GM21723 (cell line): Measurements from ENCODE around the gene GRHL3.

Source experiments
- ATAC-seq: cut with Tn5 transposase; IDR thresholded peaks from one replicate; pipeline ENCODE4 v1.9.1; 2021; ENCODE audit warnings: mild to moderate bottlenecking, moderate library complexity; ENCODE audit not compliant: unreplicated experiment

GRHL3 gene

GRCh38 chr1:24292887-24293286, 26.3 kb upstream of the GRHL3 start:
- ATAC-seq = no peak

GRCh38 chr1:24293392-24294227, 25.5 kb upstream of the GRHL3 start:
- ATAC-seq = no peak

DNA sequence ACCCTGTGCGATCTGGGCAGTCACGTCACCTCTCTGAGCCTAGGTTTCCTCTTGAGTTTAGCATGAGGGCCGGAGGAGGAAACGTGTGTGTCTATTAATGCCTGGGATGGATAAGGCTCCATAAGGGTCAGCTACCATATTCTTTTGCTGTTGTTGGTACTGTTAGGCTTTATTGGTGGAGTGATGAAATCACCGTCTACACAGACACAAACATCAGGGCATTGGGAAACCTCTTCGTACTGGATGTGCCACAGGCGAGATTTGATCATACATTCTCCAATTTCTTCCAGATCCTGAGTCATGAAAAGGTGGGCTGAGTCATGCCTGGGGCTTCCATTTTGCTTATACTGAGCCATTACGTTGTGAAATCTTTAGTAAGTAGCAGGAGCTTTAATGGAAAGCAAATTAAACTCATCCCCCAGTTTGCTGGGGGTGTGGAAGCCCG, 24.9 kb upstream of the GRHL3 start:
- no peak for ATAC-seq

GRCh38 chr1:24294716-24295371, 24.3 kb upstream of the GRHL3 start:
- ATAC-seq = no peak

- ATAC-seq = no peak
Measured at GRCh38 chr1:24295535-24295934, 23.6 kb upstream of the GRHL3 start.

DNA sequence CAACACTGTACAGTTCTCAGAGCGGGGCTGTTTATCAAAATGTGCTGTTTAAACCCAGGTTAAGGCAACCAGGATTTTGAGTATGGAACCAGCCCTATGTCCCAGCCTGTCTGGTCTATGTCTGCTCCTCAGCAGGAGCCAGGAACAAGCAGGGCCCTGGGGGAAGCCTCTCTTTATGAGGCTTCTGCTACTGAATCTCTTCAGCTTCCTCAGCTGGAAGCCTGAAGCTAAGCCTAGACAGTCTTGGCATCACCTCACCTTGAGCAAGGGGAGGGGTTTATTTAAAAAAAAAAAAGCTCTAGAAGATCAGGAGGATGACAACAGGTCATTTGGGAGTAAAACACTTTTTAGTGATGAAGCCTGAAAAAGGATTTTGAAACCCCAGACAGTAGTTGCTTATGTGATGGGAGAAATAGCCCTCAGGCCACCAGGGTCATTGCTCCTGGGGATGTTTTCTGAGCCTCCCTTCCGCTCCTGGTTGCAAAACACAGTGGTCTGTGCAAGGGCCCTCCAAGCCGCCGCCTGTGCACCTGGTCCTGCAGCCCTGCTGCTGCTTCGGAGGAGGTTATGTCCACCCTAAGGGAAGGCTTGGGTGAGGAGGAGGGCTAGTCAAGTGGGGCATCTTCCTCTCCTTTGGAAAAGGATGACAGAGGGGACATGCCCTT, 21.8 kb upstream of the GRHL3 start:
- ATAC-seq = no peak

DNA sequence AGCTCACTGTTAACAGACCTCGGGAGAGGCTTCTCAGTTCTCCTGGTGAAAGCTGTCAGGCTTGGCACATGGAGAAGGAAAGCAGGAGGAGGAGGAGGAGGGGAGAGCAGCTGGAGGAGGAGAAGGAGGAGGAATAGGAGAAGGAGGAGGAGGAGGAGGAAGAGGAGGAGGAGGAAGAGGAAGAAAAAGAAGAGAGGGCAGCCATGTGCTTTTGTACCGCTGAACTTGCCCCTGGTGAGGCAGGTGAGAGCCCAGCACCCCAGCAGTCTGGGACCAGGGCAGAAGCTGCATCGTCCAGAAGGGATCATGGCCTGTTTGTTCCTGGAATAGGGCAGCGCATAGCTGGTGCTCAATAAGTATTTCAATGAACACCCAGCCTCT, 21.3 kb upstream of the GRHL3 start:
- no peak for ATAC-seq

GRCh38 chr1:24298606-24299005, 20.6 kb upstream of the GRHL3 start:
- ATAC-seq = no peak

DNA sequence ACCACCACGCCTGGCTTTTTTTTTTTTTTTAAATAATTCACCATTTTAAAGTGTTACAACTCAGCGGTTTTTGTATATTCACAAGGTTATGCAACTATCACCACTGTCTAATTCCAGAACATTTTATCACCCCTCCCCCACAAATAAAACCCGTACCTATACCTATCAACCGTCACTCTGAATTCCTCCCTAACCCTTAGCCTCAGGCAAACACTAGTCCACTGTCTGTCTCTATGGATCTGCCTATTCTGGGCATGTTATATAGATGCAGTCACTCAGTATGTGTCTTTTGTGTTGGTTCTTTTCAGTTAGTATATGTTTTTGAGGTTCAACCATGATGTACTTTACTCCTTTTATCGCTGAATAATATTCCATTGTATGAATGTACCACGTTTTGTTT, 19.3 kb upstream of the GRHL3 start:
- ATAC-seq = no peak

GRCh38 chr1:24300971-24301784, 18.0 kb upstream of the GRHL3 start:
- ATAC-seq = no peak

GRCh38 chr1:24301785-24302175, 17.4 kb upstream of the GRHL3 start:
- ATAC-seq = no peak

DNA sequence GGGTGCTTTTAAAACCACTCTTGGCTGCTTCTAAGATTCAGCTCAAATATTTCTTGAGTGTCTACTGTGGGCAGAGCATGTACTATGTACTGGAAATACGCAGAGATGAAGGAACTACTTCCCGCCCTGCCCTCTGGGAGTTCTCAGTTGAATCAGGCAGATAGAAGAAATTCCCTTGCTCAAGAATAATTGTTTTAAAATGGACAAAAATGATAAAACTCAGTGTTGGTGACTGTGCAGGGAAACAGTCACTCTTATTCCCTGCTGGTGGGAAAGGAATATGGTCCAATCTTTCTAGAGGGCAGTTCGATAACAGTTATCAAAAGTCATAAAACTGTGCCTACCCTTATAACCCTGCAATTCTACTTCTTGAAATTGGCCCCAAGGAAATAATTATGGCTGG, 16.9 kb upstream of the GRHL3 start:
- no peak for ATAC-seq

DNA sequence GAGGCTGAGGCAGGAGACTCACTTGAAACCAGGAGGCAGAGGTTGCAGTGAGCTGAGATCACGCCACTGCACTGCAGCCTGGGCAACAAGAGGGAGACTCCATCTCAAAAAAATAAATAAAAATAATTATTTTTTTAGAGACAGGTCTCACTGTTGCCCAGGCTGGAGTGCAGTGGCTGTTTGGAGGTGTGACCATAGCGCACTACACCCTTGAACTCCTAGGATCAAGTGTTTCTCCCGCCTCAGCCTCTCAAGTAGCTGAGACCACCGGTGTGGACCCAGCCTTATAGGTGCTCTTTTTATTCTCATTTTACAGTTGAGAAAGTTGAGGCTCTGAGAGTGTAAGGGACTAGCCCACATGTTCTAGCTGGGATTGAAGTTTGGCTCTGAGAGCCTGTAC, 15.6 kb upstream of the GRHL3 start:
- no peak for ATAC-seq

GRCh38 chr1:24304763-24305162, 14.4 kb upstream of the GRHL3 start:
- no peak for ATAC-seq

GRCh38 chr1:24308365-24309015, 10.7 kb upstream of the GRHL3 start:
- ATAC-seq = no peak

DNA sequence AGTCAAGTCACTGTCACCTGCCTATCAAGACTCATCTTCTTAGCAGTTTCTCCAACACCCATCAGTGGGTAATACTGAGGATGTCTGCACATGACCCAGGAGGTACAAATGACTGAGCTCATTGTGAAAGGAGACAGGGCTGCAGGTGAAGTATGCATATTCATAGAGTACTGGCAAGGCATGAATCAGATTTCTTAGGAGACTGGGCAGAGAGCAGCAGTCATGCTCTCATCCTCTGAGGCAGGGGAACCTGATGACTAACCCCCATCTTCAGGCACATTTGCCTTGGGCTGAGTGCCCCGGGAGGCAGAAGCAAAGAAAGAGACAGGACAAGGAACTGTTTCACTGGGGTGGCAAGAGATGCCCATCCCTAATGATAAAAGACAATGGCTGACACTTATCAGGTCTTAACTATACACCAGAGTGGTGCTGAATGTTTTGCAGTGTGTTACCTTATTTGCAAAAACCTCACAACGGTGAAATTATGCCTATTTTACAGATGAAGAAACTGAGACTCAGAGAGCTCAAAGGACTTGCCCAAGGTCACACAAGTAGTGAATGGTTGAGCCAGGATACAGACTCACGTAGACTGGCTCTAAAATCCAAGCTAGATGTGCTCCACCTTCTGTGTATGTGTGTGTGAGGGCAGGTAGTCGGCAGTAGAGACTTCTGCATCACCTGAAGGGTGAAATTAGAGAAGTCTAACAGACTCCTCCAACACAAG, 9.2 kb upstream of the GRHL3 start:
- no peak for ATAC-seq

- ATAC-seq = no peak
Measured at GRCh38 chr1:24311234-24311633, 7.9 kb upstream of the GRHL3 start.

- ATAC-seq = no peak
Measured at GRCh38 chr1:24311741-24312140, 7.4 kb upstream of the GRHL3 start.

DNA sequence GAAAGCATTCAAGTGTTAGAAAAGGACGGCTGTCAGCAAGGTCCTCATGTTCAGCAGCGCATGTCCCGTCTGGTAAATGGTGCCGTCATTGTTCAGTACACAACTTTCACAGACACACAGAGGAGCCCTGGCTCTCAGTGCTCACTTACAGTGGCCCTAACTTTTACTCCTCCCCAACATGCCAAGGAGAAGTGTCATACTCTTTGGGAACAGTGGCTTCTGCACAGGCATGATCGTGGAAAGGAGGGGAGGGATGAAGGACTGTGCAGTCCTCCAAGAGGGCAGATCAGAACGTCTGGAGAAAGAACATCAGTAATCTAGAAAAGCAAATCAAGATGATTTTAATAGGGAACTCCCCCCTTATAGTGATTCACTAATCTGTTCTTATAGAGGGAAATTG, 3.8 kb upstream of the GRHL3 start:
- ATAC-seq = no peak

DNA sequence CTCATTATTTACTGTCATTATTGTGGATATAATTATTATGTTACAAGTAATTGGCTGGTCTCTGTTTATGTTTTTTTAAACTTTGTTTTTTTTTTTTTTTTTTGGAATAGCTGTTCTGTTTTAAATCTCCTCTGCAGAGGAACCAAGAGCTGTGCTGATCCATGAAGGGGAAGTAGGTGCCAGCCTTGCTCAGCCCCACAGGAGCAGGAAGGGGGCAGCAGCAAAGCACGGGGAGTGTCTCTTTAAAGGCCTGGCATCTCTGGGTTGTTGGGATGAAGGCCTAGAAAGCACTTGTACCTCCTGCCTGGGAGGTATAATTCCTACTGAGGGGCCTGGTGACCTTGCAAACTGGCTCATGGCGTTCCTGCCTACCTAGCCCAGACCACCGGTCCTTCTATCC, 2.5 kb upstream of the GRHL3 start:
- no peak for ATAC-seq
